Glutamatergic neuron (in vitro differentiated cells): Measurements from ENCODE around the gene C4orf50. TPM values are rescaled to one million over a fixed set of nuclear protein-coding genes. Genes with fewer than 3 reads are reported as not detected.

Source experiments
- DNase-seq: peaks from one replicate; pipeline ENCODE4 v3.0.0; 2022
- H3K27ac Mint-ChIP-seq: one replicate; pipeline ENCODE4 v1.8.0; 2020; ENCODE audit warnings: mild to moderate bottlenecking, mixed read lengths, inconsistent platforms; ENCODE audit not compliant: unreplicated experiment
- H3K27me3 Mint-ChIP-seq: one replicate; pipeline ENCODE4 v1.8.0; 2020; ENCODE audit warnings: mild to moderate bottlenecking, moderate library complexity, mixed read lengths, inconsistent platforms; ENCODE audit not compliant: unreplicated experiment
- H3K36me3 Mint-ChIP-seq: one replicate; pipeline ENCODE4 v1.8.0; 2020; ENCODE audit warnings: mild to moderate bottlenecking, mixed read lengths, inconsistent platforms; ENCODE audit not compliant: unreplicated experiment
- H3K4me1 Mint-ChIP-seq: one replicate; pipeline ENCODE4 v1.8.0; 2020; ENCODE audit warnings: mild to moderate bottlenecking, low read depth, mixed read lengths, inconsistent platforms; ENCODE audit not compliant: unreplicated experiment
- H3K4me3 Mint-ChIP-seq: one replicate; pipeline ENCODE4 v1.8.0; 2020; ENCODE audit warnings: mild to moderate bottlenecking, mixed read lengths, inconsistent platforms; ENCODE audit not compliant: unreplicated experiment
- H3K9me3 Mint-ChIP-seq: one replicate; pipeline ENCODE4 v1.8.0; 2020; ENCODE audit warnings: mild to moderate bottlenecking, moderate library complexity, mixed read lengths, inconsistent platforms; ENCODE audit not compliant: unreplicated experiment
- CTCF ChIP-seq: fragments of 200-600 bp; sonication (generic); IDR thresholded peaks from one replicate; pipeline ENCODE4 v1.5.0; 2021; ENCODE audit not compliant: partially characterized antibody, unreplicated experiment
- total RNA-seq: library from RNA; stranded (reverse); fragmentation: NEBNext Ultra II Directional; extraction: Animal tissue kit (Norgen Biotek cat#: 25700); gene quantifications from one replicate; pipeline ENCODE4 v1.2.1, GENCODE V29; 2021; ENCODE audit not compliant: unreplicated experiment

C4orf50 gene
- total RNA-seq, 1 donor from 2014 or later: 0.56 TPM

- H3K4me3 Mint-ChIP-seq: no peak overlapping the region
- peaks cover 2% of the 10 kb centered on the region for H3K27me3 Mint-ChIP-seq
- no peak for DNase-seq
- no peak overlapping the region for H3K27ac Mint-ChIP-seq
- H3K9me3 Mint-ChIP-seq: peaks cover 9% of the 10 kb centered on the region
- no peak for TF ChIP-seq CTCF
- H3K4me1 Mint-ChIP-seq: peaks cover 20% of the 10 kb centered on the region
- peaks cover 5% of the 10 kb centered on the region for H3K36me3 Mint-ChIP-seq
Measured at GRCh38 chr4:5973486-5974220, 44.6 kb downstream of the C4orf50 start.

- no peak overlapping the region for H3K27ac Mint-ChIP-seq
- H3K4me1 Mint-ChIP-seq: peaks cover 21% of the 10 kb centered on the region
- no peak for DNase-seq
- no peak for TF ChIP-seq CTCF
- H3K9me3 Mint-ChIP-seq: peaks cover 10% of the 10 kb centered on the region
- H3K36me3 Mint-ChIP-seq: peaks cover 5% of the 10 kb centered on the region
- peaks cover 2% of the 10 kb centered on the region for H3K27me3 Mint-ChIP-seq
- H3K4me3 Mint-ChIP-seq: no peak overlapping the region
Measured at GRCh38 chr4:5973033-5973432, 45.2 kb downstream of the C4orf50 start.

GRCh38 chr4:5972571-5972970 is 45.7 kb downstream of the C4orf50 start:
- Mint-ChIP-seq H3K4me1 (peaks cover 25% of the 10 kb centered on the region), H3K4me3 (no peak overlapping the region), H3K27ac (no peak overlapping the region), H3K36me3 (peaks cover 5% of the 10 kb centered on the region), H3K9me3 (peaks cover 10% of the 10 kb centered on the region), H3K27me3 (peaks cover 2% of the 10 kb centered on the region)
- no peak for DNase-seq
- peak; percentile 6 for TF ChIP-seq CTCF

- Mint-ChIP-seq H3K36me3 (peaks cover 5% of the 10 kb centered on the region), H3K4me1 (peaks cover 25% of the 10 kb centered on the region), H3K27me3 (peaks cover 2% of the 10 kb centered on the region), H3K27ac (peak overlapping the region; percentile 40), H3K9me3 (peaks cover 10% of the 10 kb centered on the region), H3K4me3 (peak overlapping the region; percentile 13)
- DNase-seq: no peak
- TF ChIP-seq CTCF: no peak
Measured at GRCh38 chr4:5971078-5971450, 47.2 kb downstream of the C4orf50 start.

- TF ChIP-seq CTCF: no peak
- peaks cover 5% of the 10 kb centered on the region for H3K36me3 Mint-ChIP-seq
- H3K27ac Mint-ChIP-seq: no peak overlapping the region
Measured at GRCh38 chr4:5970381-5971077, 47.7 kb downstream of the C4orf50 start.

More at GRCh38 chr4:5970381-5971077, 47.7 kb downstream of the C4orf50 start:
- Mint-ChIP-seq H3K4me3 (no peak overlapping the region), H3K9me3 (peaks cover 10% of the 10 kb centered on the region), H3K4me1 (peaks cover 25% of the 10 kb centered on the region), H3K27me3 (peaks cover 2% of the 10 kb centered on the region)
- DNase-seq: no peak
